ENCODE measurements around the gene C11orf86. TPM values are rescaled to one million over a fixed set of nuclear protein-coding genes. Genes with fewer than 3 reads are reported as not detected.

C11orf86 gene
- total and polyA plus RNA-seq, 2 donors from 2014 or later, result 0.92 TPM; not detected in 1

DNA sequence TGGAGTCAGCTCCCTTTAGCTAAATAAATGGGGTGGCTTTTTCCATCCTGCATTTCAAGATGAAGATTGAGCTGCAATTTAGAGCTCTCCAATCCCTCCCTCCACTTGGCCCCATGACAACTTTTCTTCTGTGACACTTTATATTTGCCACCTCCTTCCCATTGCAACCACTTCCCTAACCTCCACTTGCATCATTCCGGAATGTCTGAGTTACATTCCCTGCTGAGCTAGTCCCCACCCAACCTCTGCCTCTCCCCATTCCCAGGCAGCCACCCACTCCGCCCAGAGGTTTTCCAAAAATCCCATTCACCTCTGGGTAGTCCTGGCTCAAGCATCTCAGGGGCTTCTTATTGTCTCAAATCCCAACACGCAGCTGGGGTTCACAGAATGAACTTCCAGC is 41.6 kb upstream of the C11orf86 start:
- intact Hi-C loops (cut with DNase I), result no loop called here
- TF ChIP-seq, protein P1, sequence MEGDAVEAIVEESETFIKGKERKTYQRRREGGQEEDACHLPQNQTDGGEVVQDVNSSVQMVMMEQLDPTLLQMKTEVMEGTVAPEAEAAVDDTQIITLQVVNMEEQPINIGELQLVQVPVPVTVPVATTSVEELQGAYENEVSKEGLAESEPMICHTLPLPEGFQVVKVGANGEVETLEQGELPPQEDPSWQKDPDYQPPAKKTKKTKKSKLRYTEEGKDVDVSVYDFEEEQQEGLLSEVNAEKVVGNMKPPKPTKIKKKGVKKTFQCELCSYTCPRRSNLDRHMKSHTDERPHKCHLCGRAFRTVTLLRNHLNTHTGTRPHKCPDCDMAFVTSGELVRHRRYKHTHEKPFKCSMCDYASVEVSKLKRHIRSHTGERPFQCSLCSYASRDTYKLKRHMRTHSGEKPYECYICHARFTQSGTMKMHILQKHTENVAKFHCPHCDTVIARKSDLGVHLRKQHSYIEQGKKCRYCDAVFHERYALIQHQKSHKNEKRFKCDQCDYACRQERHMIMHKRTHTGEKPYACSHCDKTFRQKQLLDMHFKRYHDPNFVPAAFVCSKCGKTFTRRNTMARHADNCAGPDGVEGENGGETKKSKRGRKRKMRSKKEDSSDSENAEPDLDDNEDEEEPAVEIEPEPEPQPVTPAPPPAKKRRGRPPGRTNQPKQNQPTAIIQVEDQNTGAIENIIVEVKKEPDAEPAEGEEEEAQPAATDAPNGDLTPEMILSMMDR (IDR thresholded peaks at IDR 0.05; ENCODE audit: borderline replicate concordance, extremely low read depth, insufficient read depth), result no peak
- no peak for FAIRE-seq

DNA sequence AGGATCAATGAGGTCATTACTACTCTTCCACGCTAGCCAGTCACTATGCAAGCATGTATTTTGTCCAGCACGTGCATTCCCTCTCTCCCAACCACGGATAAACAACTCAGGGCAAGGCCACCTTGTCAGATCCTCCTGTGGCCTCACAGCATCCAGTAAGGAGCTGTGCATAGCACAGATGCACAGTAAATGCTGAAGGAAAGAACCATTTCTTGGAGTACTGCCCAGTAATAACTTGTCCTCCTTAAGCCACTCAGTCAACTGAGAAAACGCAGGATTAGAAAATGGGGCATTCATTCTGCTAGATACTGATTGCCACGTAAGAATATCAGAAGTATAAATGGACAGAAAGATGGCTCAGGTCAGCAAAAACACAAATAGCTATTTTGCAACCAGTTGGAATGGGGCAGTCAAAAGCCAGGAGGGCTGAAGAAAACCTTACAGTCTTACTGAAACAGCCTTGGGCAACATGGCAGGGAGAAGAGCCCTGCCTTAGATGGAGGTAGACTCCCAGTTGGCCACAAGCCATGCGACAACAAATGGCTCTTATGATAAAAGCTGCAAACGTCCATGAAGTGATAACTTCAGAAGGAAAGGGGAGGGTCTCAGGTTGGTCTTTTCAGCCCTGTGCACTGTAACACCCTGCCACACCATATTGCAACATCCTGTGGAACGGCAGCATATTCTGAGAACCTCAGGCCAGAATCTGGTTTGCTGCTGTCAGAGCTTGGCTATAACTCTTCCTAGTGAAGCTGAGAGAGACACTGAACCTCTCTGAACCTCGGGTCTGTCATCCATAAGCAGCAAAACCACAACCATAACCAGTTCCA is 39.9 kb upstream of the C11orf86 start:
- intact Hi-C loops (cut with DNase I), result no loop called here
- no peaks in the 10 kb centered on the region for H3K9me3 ChIP-seq (ENCODE audit: control insufficient read depth in 2 of 3, insufficient read depth in 1 of 3, low read length in 3 of 3)

More for the DNA sequence above, 41.6 kb upstream of the C11orf86 start:
- Histone ChIP-seq H3K27me3 (ENCODE audit: control insufficient read depth, insufficient read depth, low read length) (no peaks in the 10 kb centered on the region), H3K4me3 (ENCODE audit: low read length in 3 of 3) (no peak overlapping the region), H3K27ac (ENCODE audit: low read depth in 2 of 2, low read length in 2 of 2) (no peak overlapping the region), H3K9me3 (ENCODE audit: control insufficient read depth in 2 of 3, insufficient read depth in 1 of 3, low read length in 3 of 3) (no peaks in the 10 kb centered on the region), H3K4me1 (ENCODE audit: control insufficient read depth in 2 of 3, insufficient read depth in 2 of 3, low read depth in 1 of 3, low read length in 3 of 3) (peaks cover 0 to 5% (median 0%) of the 10 kb centered on the region in 3 donors), H3K9ac (ENCODE audit: low read length in 3 of 3) (no peak overlapping the region), H3K36me3 (ENCODE audit: control insufficient read depth in 2 of 3, insufficient read depth in 3 of 3, low read length in 3 of 3) (no peaks in the 10 kb centered on the region)
- DNase-seq, result no peak

DNA sequence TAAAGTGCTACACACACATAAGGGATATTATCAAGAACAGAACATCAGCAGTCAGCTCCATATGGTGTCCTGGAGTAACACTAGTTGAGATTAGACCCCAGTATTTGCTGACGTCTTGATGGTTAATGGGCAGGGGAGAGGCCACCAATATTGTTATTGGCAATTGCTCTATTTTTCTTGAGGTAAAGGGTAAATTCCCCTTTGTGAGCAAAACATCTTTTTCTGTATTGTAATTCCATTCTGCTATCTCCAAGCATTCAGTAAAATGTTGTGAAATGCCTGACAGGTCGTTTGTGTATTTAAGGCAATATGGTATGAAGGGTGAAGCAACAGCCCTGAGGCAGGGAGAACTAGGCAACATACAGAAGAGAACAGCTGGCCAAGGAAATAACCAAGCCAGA is 38.8 kb upstream of the C11orf86 start:
- H3K9ac ChIP-seq (ENCODE audit: low read length in 3 of 3), result no peak overlapping the region
- H3K36me3 ChIP-seq (ENCODE audit: control insufficient read depth in 2 of 3, insufficient read depth in 3 of 3, low read length in 3 of 3), result no peaks in the 10 kb centered on the region
- DNase-seq (no peak), FAIRE-seq (no peak)
- H3K4me3 ChIP-seq (ENCODE audit: low read length in 3 of 3), result no peak overlapping the region
- H3K27ac ChIP-seq (ENCODE audit: low read depth in 2 of 2, low read length in 2 of 2), result no peak overlapping the region
- H3K27me3 ChIP-seq (ENCODE audit: control insufficient read depth, insufficient read depth, low read length), result no peaks in the 10 kb centered on the region
- intact Hi-C loops (cut with DNase I), result no loop called here
- H3K9me3 ChIP-seq (ENCODE audit: control insufficient read depth in 2 of 3, insufficient read depth in 1 of 3, low read length in 3 of 3), result no peaks in the 10 kb centered on the region
- TF ChIP-seq, protein P1 (IDR thresholded peaks at IDR 0.05; ENCODE audit: borderline replicate concordance, extremely low read depth, insufficient read depth), result no peak
- peaks cover 0 to 5% (median 0%) of the 10 kb centered on the region in 3 donors for H3K4me1 ChIP-seq (ENCODE audit: control insufficient read depth in 2 of 3, insufficient read depth in 2 of 3, low read depth in 1 of 3, low read length in 3 of 3)

More for the DNA sequence above, 39.9 kb upstream of the C11orf86 start:
- TF ChIP-seq, protein P1 (IDR thresholded peaks at IDR 0.05; ENCODE audit: borderline replicate concordance, extremely low read depth, insufficient read depth), result no peak
- Histone ChIP-seq H3K4me1 (ENCODE audit: control insufficient read depth in 2 of 3, insufficient read depth in 2 of 3, low read depth in 1 of 3, low read length in 3 of 3) (peaks cover 0 to 5% (median 0%) of the 10 kb centered on the region in 3 donors), H3K27ac (ENCODE audit: low read depth in 2 of 2, low read length in 2 of 2) (no peak overlapping the region), H3K4me3 (ENCODE audit: low read length in 3 of 3) (no peak overlapping the region), H3K9ac (ENCODE audit: low read length in 3 of 3) (no peak overlapping the region), H3K36me3 (ENCODE audit: control insufficient read depth in 2 of 3, insufficient read depth in 3 of 3, low read length in 3 of 3) (no peaks in the 10 kb centered on the region), H3K27me3 (ENCODE audit: control insufficient read depth, insufficient read depth, low read length) (no peaks in the 10 kb centered on the region)
- FAIRE-seq (no peak), DNase-seq (no peak)

Measured in kidney (tissue), 14 donors.